ENCODE results near the gene FUT8.
"Not testable (repeated sequence)": the region's sequence is repeated elsewhere in the genome, so short reads cannot be mapped to it uniquely, and the experiment has no call there.

The FUT8 gene

GRCh38 chr14:65456247-65456646 lies 43.7 kb downstream of the FUT8 start:
- DNase-seq, result no peak

DNA sequence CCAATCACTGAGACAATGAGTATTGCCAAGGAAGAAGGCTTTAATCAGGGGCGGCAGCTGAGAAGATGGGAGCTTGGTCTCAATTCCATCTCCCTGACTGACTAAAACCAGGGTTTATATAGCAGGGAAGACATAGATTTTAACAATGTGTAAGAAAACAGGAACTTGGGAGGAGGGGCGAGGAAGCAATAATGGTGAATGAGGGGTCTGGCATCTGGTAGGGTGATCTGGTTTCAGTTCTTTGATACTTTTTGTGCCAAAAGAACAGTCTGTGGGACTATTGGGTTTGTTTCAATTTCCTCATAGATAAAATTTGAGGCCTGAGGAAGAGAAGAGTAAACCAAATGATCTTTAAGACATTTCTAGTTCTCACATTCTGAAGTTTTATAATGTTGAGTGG lies 49.2 kb downstream of the FUT8 start:
- DNase-seq, result no peak

DNA sequence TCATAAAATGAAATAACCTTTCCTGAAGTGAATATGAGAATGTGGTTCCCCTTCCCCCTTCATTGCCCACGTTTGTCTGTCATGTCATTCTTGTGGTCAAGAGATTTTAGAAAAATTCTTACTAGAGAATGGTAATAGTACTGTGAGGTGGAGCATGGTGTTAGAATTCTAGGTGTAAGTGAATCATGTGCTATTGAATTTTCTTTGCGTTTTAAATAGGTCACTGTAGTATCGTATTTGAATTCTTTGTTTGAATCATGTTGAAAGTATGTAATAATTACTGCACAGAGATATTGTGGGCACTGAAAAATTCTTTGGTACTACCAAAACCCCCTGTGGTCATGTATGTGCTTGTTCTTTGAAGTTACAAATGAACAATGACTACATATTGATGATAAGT lies 49.9 kb downstream of the FUT8 start:
- DNase-seq, result no peak

GRCh38 chr14:65465584-65465983 lies 53.1 kb downstream of the FUT8 start:
- no peak for DNase-seq

- not testable (repeated sequence) for DNase-seq
Measured at GRCh38 chr14:65467926-65468325, 55.4 kb downstream of the FUT8 start.

DNA sequence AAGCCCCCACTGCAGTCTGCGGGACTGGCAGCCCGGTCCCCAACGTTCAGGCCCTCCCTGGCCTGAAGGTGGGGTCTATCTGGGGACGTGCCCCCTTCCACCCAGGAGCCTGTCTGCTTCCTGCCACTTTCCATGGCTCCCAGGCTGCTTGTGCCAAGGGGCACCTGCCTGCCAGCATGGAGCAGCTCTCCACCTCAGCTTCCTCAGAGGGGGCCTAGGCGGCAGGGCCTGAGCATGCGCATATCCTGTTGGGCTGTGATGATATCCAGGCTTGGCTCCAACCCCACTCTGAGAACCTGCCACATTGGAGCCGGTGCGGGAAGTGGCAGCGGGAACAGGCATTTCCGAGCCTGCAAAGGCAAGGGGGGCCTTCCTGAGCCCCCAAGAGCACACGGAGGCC lies 57.4 kb downstream of the FUT8 start:
- DNase-seq, result peak in 1 of 14 donors; percentile 33

- DNase-seq, result peak in 1 of 14 donors; percentile 21
Measured at GRCh38 chr14:65470404-65470880, 57.9 kb downstream of the FUT8 start.

DNA sequence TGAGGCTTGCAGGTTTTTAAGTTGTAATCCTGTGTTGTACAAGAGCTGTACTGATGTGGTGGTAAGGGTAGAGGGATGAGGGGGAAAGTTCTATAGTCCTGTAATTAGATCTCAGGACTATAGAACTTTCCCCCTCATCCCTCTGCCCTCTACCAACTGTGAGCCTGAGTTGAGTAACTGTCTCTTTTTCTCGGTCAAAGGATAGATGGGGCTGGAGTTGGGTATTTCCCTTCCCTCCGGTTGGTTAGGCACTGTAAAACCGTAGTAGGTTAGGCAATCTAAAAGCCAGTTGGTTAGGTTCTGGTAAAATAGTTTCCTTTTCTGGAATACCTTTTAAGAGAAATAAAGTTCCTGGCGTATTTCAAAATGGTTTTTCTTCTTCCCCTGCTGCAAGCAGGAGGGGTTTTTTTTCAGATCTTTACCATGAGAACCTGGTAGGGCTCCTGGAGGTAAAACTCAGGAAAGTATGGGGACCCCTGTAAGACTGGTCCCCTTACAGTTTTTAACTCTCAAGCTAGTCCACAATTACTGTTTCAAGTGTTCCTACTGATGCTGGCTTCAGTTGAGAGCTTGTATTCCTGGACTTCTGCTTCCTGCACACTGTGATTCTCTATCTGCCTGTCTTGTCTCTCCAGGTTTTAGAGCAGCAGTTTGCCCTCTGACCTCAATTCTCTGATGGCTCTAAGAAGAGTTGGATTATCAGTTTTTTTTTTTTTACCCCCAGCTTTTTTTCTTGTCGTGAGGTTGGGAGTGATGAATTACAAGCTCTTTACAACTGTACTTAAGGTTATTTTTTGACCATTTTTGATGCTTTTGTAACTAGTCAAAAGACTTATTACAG lies 58.7 kb downstream of the FUT8 start:
- DNase-seq, result no peak

DNA sequence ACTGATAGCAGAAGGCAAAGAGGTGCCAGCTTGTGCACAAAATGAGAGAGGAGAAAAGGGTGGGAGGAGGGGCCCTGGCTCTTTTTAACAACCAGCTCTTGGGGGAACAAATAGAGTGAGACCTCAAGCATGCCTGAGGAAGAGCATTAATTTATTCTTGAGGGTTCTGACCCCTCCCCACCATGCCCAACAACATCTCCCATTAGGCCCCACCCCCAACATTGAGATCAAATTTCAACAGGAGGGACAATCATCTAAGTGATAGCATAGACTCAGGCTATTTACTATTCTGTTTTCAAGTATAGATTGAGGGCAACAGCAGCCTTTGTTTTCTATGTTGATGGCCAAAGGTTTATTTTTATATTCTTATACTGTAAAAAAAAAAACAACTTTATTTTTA lies 59.7 kb downstream of the FUT8 start:
- DNase-seq, result no peak

DNA sequence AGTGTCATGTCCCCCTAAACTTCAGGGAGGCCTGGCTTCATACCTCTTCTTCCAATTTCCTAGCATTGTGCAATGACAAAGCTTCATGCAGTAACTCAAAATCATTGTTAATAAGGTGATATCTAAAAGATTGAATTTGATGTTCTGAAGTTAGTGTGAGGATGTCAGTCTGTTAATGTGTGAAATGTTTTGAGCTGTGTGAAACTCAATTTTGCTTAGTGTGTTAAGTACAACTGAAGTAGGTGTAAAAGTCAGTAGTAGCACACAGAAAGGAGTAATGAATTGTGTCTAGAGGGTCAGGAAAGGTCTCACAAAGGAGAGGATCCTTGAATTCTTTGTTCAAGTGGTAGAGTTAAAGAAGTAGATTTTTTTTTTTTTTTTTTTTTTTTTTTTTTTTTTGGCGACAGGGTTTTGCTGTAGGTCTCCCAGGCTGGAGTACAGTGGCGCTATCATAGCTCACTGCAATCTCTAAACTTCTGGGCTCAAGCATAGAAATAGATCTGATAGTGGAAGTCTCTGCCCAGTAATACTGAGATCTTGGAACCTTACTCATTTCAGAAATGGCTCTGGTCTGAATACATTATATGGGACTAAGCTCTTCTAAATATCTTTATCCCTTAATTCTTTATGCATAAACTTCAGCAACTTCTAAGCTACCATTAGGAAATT lies 63.9 kb downstream of the FUT8 start:
- DNase-seq, result no peak

GRCh38 chr14:65476942-65477318 lies 64.4 kb downstream of the FUT8 start:
- no peak for DNase-seq

DNA sequence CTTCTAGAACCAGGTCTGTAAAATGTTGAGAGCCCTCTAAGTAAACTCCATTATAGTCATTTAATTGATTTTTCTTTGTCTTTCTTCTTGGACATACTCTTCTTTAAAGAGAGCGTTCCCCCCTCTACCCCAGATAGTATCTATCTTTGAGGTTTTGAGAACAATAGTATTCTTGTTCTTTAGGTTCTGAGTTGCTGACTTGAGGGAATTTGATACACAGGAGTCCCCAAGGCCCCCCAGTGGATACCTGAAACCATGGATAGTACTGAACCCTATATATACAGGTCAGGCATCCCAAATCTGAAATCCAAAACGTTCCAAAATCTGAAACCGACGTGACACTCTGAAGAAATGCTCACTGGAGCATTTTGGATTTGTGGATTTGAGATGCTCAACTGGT lies 65.5 kb downstream of the FUT8 start:
- DNase-seq, result no peak

DNA sequence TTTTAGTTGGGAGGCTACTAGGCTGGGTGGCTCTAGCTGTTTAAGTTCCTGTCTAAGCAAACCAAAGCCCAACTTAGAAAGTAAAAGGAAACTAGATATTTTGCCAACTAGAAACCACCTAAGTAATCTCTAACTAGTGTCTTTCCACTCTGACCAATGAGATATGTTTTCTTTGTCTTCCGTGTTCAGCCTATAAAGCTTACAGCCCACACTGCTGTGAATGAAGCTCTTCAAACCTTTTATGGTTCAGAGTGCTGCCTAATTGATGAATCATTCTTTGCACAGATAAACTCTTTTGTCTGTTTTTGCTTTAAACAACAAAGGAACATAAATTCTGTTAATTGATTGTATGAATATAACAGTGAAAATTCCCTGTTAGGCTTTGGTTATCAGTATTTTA lies 66.1 kb downstream of the FUT8 start:
- no peak for DNase-seq

DNA sequence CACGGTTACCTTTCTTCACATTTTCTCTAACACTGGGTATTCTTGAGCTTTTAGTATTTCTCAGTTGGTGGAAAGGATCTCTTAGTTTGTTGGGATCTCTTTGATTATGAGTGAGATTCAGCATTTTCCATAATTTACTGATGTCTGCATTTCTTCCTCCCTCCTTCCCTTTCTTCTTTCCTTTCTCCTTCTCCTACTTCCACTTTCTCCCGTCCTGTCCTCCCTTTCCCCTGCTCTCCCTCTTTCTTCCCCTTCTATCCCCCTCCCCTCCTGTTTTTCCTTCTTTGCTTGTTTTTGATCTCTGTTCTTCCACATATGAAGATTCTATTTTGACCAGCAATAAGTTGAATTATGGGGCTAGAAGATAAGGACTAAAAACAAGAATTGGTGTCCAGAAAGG lies 66.9 kb downstream of the FUT8 start:
- no peak for DNase-seq

GRCh38 chr14:65482757-65483438 lies 70.4 kb downstream of the FUT8 start:
- DNase-seq, result peak in 1 of 14 donors; percentile 12

DNA sequence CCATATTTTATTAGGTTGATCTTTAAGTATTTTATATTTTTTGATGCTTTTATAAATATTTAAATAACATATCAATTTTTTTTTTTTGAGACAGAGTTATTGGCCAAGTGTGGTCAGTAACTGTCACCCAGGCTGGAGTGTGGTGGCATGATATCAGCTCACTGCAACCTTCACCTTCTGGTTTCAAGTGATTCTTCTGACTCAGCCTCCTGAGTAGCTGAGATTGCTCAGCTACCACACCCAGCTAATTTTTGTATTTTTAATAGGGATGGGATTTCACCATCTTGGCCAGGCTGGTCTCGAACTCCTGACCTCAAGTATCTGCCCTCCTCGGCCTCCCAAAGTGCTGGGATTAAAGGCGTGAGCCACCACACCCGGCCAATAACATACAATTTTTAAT lies 71.1 kb downstream of the FUT8 start:
- no peak for DNase-seq

- DNase-seq, result no peak
Measured at GRCh38 chr14:65485516-65485915, 73.0 kb downstream of the FUT8 start.

- no peak for DNase-seq
Measured at GRCh38 chr14:65486863-65487262, 74.3 kb downstream of the FUT8 start.

- no peak for DNase-seq
Measured at GRCh38 chr14:65487783-65488494, 75.4 kb downstream of the FUT8 start.

- no peak for DNase-seq
Measured at GRCh38 chr14:65491274-65491673, 78.7 kb downstream of the FUT8 start.

DNA sequence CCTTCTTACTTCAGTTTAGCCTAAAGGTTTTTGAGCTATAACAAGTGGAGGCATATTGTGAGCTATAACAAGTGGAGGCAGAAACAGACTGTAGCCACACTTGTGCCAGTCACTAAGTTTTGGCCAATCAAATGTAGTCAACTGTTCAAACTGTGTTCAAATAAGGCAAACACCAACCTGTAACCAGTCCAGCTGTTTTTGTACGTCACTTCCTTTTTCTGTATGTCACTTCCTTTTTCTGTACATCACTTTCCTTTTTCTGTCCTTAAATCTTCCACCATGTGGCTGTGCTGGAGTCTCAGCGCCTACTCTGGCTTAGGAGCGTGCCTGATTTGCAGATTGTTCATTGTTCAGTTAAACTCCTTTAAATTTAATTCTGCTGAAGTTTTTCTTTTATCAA lies 79.7 kb downstream of the FUT8 start:
- DNase-seq, result no peak

- DNase-seq, result no peak
Measured at GRCh38 chr14:65495196-65495595, 82.7 kb downstream of the FUT8 start.

All from C1 segment of cervical spinal cord (tissue), 14 donors.